GM12892 (cell line): ENCODE results near the gene SHMT2.

Experiments
- POLR2A ChIP-seq: IDR thresholded peaks from 2 replicates; pipeline ENCODE4 v1.6.1; 2011; ENCODE audit warnings: low read depth, low read length, control low read depth
- POLR2AphosphoS5 ChIP-seq: IDR thresholded peaks from 2 replicates; pipeline ENCODE4 v1.6.1; 2011; ENCODE audit warnings: low read depth, low read length, control low read depth

GRCh38 chr12:57263096-57263495 lies 33.6 kb downstream of the SHMT2 start:
- TF ChIP-seq POLR2AphosphoS5, result no peak
- TF ChIP-seq POLR2A, result no peak
